ENCODE data around the gene OR51B2. TPM values are rescaled to one million over a fixed set of nuclear protein-coding genes. Genes with fewer than 3 reads are reported as not detected.

The OR51B2 gene
- total RNA-seq, 2 experiments from 2014 or later = not detected

- no peaks in the 10 kb centered on the region for H3K4me1 Mint-ChIP-seq (ENCODE audit: low read depth)
- intact Hi-C loops (cut with micrococcal nuclease) = loop anchor here (10.0 kb wide), 1 partner anchor 162 kb away; no protein-coding TSS in a partner anchor
- H3K27me3 Mint-ChIP-seq = peaks cover 1% of the 10 kb centered on the region
- no peak overlapping the region for H3K27ac Mint-ChIP-seq
- CTCF ChIA-PET = no interaction called here
- no peaks in the 10 kb centered on the region for H3K36me3 Mint-ChIP-seq (ENCODE audit: low read depth)
- ATAC-seq (no peak), DNase-seq (no peak)
- no peak overlapping the region for H3K4me3 Mint-ChIP-seq
- POLR2A ChIA-PET = no interaction called here
- no peak for TF ChIP-seq CTCF (IDR thresholded peaks at IDR 0.05)
- no peaks in the 10 kb centered on the region for H3K9me3 Mint-ChIP-seq
Observed at GRCh38 chr11:5286351-5286750, 37.7 kb downstream of the OR51B2 start.

GRCh38 chr11:5285703-5286340 is 38.3 kb downstream of the OR51B2 start:
- no peak for DNase-seq
- CTCF ChIA-PET = no interaction called here
- Mint-ChIP-seq H3K4me1 (ENCODE audit: low read depth) (no peaks in the 10 kb centered on the region), H3K4me3 (no peak overlapping the region), H3K36me3 (ENCODE audit: low read depth) (no peaks in the 10 kb centered on the region), H3K9me3 (no peaks in the 10 kb centered on the region), H3K27ac (no peak overlapping the region), H3K27me3 (peaks cover 1% of the 10 kb centered on the region)
- POLR2A ChIA-PET = no interaction called here
- TF ChIP-seq CTCF (IDR thresholded peaks at IDR 0.05) = no peak
- intact Hi-C loops (cut with micrococcal nuclease) = loop anchor here (10.0 kb wide), 1 partner anchor 161 kb away; no protein-coding TSS in a partner anchor
- no peak for ATAC-seq

DNA sequence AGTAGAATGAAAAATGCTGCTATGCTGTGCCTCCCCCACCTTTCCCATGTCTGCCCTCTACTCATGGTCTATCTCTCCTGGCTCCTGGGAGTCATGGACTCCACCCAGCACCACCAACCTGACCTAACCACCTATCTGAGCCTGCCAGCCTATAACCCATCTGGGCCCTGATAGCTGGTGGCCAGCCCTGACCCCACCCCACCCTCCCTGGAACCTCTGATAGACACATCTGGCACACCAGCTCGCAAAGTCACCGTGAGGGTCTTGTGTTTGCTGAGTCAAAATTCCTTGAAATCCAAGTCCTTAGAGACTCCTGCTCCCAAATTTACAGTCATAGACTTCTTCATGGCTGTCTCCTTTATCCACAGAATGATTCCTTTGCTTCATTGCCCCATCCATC is 39.5 kb downstream of the OR51B2 start:
- no peaks in the 10 kb centered on the region for H3K4me1 Mint-ChIP-seq (ENCODE audit: low read depth)
- POLR2A ChIA-PET = no interaction called here

GRCh38 chr11:5283882-5284281 is 40.2 kb downstream of the OR51B2 start:
- DNase-seq (no peak), ATAC-seq (no peak)
- H3K4me3 Mint-ChIP-seq = no peak overlapping the region
- TF ChIP-seq CTCF (IDR thresholded peaks at IDR 0.05) = no peak
- no peaks in the 10 kb centered on the region for H3K9me3 Mint-ChIP-seq
- H3K36me3 Mint-ChIP-seq (ENCODE audit: low read depth) = no peaks in the 10 kb centered on the region
- H3K27ac Mint-ChIP-seq = no peak overlapping the region
- POLR2A ChIA-PET = no interaction called here
- CTCF ChIA-PET = no interaction called here
- peaks cover 4% of the 10 kb centered on the region for H3K27me3 Mint-ChIP-seq
- no peaks in the 10 kb centered on the region for H3K4me1 Mint-ChIP-seq (ENCODE audit: low read depth)
- intact Hi-C loops (cut with micrococcal nuclease) = loop anchor here (10.0 kb wide), 1 partner anchor 159 kb away; no protein-coding TSS in a partner anchor

More for the DNA sequence above, 39.5 kb downstream of the OR51B2 start:
- intact Hi-C loops (cut with micrococcal nuclease) = loop anchor here (10.0 kb wide), 1 partner anchor 160 kb away; no protein-coding TSS in a partner anchor
- H3K4me3 Mint-ChIP-seq = no peak overlapping the region
- TF ChIP-seq CTCF (IDR thresholded peaks at IDR 0.05) = no peak
- ATAC-seq (no peak), DNase-seq (no peak)
- H3K27ac Mint-ChIP-seq = no peak overlapping the region
- H3K9me3 Mint-ChIP-seq = no peaks in the 10 kb centered on the region
- CTCF ChIA-PET = no interaction called here
- H3K36me3 Mint-ChIP-seq (ENCODE audit: low read depth) = no peaks in the 10 kb centered on the region
- H3K27me3 Mint-ChIP-seq = peaks cover 4% of the 10 kb centered on the region

DNA sequence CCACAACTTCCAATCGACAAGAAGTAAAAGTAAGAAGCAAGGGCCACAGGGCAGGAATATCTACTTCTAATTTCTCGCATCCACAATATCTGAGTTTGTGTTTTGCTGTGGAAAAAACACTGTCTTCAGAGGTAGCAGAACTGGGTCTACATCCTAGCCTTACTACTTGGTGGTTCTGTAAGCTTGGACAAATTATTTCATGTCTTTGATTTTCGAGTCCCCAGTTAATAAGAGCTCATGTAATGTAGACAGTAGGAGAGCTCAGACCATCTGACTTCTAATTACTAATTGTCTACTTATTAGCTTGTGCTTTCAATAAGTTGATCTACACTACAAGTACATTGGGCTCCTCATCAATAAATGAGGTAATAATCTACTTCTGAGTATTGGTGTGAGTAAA is 41.0 kb downstream of the OR51B2 start:
- Mint-ChIP-seq H3K4me1 (ENCODE audit: low read depth) (no peaks in the 10 kb centered on the region), H3K9me3 (no peaks in the 10 kb centered on the region), H3K4me3 (no peak overlapping the region), H3K36me3 (ENCODE audit: low read depth) (no peaks in the 10 kb centered on the region), H3K27me3 (peaks cover 4% of the 10 kb centered on the region), H3K27ac (no peak overlapping the region)
- ATAC-seq = no peak
- no peak for DNase-seq
- CTCF ChIA-PET = no interaction called here
- POLR2A ChIA-PET = no interaction called here
- TF ChIP-seq CTCF (IDR thresholded peaks at IDR 0.05) = no peak
- intact Hi-C loops (cut with micrococcal nuclease) = loop anchor here (10.0 kb wide), 1 partner anchor 158 kb away; no protein-coding TSS in a partner anchor
